GM12878 (cell line): ENCODE measurements around the gene PPM1A. TPM values are rescaled to one million over a fixed set of nuclear protein-coding genes. Genes with fewer than 3 reads are reported as not detected.

ENCODE experiments used
- ATAC-seq: fragments of 200-7000 bp; cut with Tn5 transposase; 3 replicates; pipeline ENCODE4 v1.9.1; 2020; ENCODE audit warnings: mild to moderate bottlenecking, moderate library complexity
- BruUV-seq: library from RNA; stranded (reverse); fragments of 400-500 nt; replicated peaks from 2 replicates; lab custom pipeline; 2021; lab: Mats Ljungman, UMichigan
- CTCF ChIA-PET: fragments of 300-600 bp; sonication (Branson Sonifier 250); formaldehyde crosslinking; extraction: SDS; loops from one replicate; lab custom pipeline; 2021; ENCODE audit warnings: inconsistent platforms; lab: Yijun Ruan, JAX
- POLR2A ChIA-PET: fragments of 350-600 bp; formaldehyde crosslinking; extraction: SDS; loops from one replicate; lab custom pipeline; 2021; ENCODE audit warnings: inconsistent platforms; lab: Charles Lee
- RAD21 ChIA-PET: fragments of 300-600 bp; sonication (Branson Sonifier 250); formaldehyde crosslinking; loops from one replicate; lab custom pipeline; 2023; ENCODE audit warnings: antibody characterized with exemption; ENCODE audit not compliant: unreplicated experiment; lab: Charles Lee
- SMC1A ChIA-PET: fragments of 300-600 bp; sonication (Branson Sonifier 250); formaldehyde crosslinking; loops from one replicate; lab custom pipeline; 2023; ENCODE audit not compliant: unreplicated experiment, uncharacterized antibody; lab: Charles Lee
- DNase-seq: peaks from one replicate; pipeline ENCODE4 v3.0.0-alpha.2; 2011; ENCODE audit warnings: low read depth, low spot score
- FAIRE-seq: peaks from 3 replicates; lab custom pipeline; 2011; peaks lifted over from hg19 to GRCh38; lab: Jason Lieb, UNC
- H2AFZ ChIP-seq: 2 replicates; pipeline ENCODE4 v1.6.0; 2011; ENCODE audit warnings: low read depth, low read length, control low read depth; ENCODE audit not compliant: control insufficient read depth
- H3K27ac ChIP-seq: 2 replicates; pipeline ENCODE4 v1.5.1; 2011; ENCODE audit warnings: control low read depth; ENCODE audit not compliant: control insufficient read depth, insufficient read depth
- H3K27me3 ChIP-seq, 2 experiments: replicated peaks in 1 of 2; 2 replicates each; pipeline versions ENCODE4 v1.6.0 to v1.6.1; 2011; ENCODE audit warnings: low read length in 1 of 2; ENCODE audit not compliant: control insufficient read depth in 2 of 2, insufficient read depth in 2 of 2
- H3K36me3 ChIP-seq, 2 experiments: 2 replicates each; pipeline ENCODE4 v1.5.1; 2011; ENCODE audit warnings: low read length in 1 of 2; ENCODE audit not compliant: control insufficient read depth in 2 of 2, insufficient read depth in 2 of 2
- H3K4me1 ChIP-seq: 2 replicates; pipeline ENCODE4 v1.6.1; 2011; ENCODE audit warnings: mild to moderate bottlenecking, low read length, moderate library complexity, mixed read lengths; ENCODE audit not compliant: control insufficient read depth, insufficient read depth
- H3K4me2 ChIP-seq: 2 replicates; pipeline ENCODE4 v1.6.0; 2011; ENCODE audit warnings: control low read depth; ENCODE audit not compliant: control insufficient read depth, insufficient read depth
- H3K4me3 ChIP-seq: fragments of 200-600 bp; sonication (generic); 2 replicates; pipeline ENCODE4 v1.5.1; 2016
- H3K79me2 ChIP-seq: 2 replicates; pipeline ENCODE4 v1.6.0; 2011; ENCODE audit warnings: low read length; ENCODE audit not compliant: control insufficient read depth, insufficient read depth
- H3K9ac ChIP-seq: 2 replicates; pipeline ENCODE4 v1.8.0; 2011; ENCODE audit warnings: low read length, control low read depth, mixed read lengths; ENCODE audit not compliant: control insufficient read depth, insufficient read depth
- H3K9me3 ChIP-seq: replicated peaks from 3 replicates; pipeline ENCODE4 v1.5.1; 2011; ENCODE audit warnings: mild to moderate bottlenecking, low read length; ENCODE audit not compliant: control insufficient read depth, insufficient read depth
- H4K20me1 ChIP-seq: 2 replicates; pipeline ENCODE4 v1.6.0; 2011; ENCODE audit not compliant: control insufficient read depth, insufficient read depth
- CBX5 ChIP-seq: sonication (generic); IDR thresholded peaks from 2 replicates; pipeline ENCODE4 v1.6.1; 2016; ENCODE audit warnings: low read depth, moderate library complexity, mild to moderate bottlenecking, inconsistent platforms
- CREB1 ChIP-seq: IDR thresholded peaks from 2 replicates; pipeline ENCODE4 v1.6.1; 2012; ENCODE audit warnings: low read depth, mild to moderate bottlenecking, inconsistent platforms
- YY1 ChIP-seq: IDR thresholded peaks from 2 replicates; pipeline ENCODE4 v1.6.1; 2011; ENCODE audit warnings: low read depth, mild to moderate bottlenecking, low read length
- WGBS: methylation state at CpG from one replicate; pipeline ENCODE4 v1.1.6; 2016; ENCODE audit warnings: low lambda C conversion rate; ENCODE audit not compliant: insufficient replicate concordance, insufficient coverage; ENCODE audit errors: missing lambda C conversion rate; 5-methylcytosine and 5-hydroxymethylcytosine counted together
- in situ Hi-C: fragments of 300-500 bp; cut with MboI; formaldehyde crosslinking; loops from 9 replicates; pipeline ENCODE4 v1.14.3; 2018; ENCODE audit warnings: mixed read lengths
- intact Hi-C: fragments of 100-400 bp; cut with micrococcal nuclease; formaldehyde crosslinking; loops from one replicate; pipeline ENCODE4 v1.14.2; 2022; ENCODE audit not compliant: unreplicated experiment
- polyA plus RNA-seq, 11 experiments: library from polyadenylated mRNA; depleted of rRNA in 4 of 11; unstranded in 6 of 11; stranded (reverse) in 5 of 11; fragments of >200 nt; fragmentation: Nextera tagmentation in 4 of 11; fragmentation: Illumina TruSeq in 1 of 11; extraction: Ambion mirVana in 4 of 11; extraction: Trizol in 1 of 11; gene quantifications; 1 replicate in 1 of 11; 2 replicates in 10 of 11; pipeline versions ENCODE4 v1.2.1 to v1.2.3, GENCODE V29; 2011 to 2016; ENCODE audit warnings: inconsistent platforms in 2 of 11, missing spikeins in 2 of 11, low read depth in 1 of 11
- total RNA-seq, 4 experiments: library from RNA; depleted of rRNA in 3 of 4; stranded (reverse); fragments of >200 nt in 3 of 4; fragmentation: Illumina TruSeq in 1 of 4; extraction: Trizol in 1 of 4; gene quantifications; 2 replicates each; pipeline versions ENCODE4 v1.2.1 to v1.2.3, GENCODE V29; 2013 to 2021

PPM1A gene
- total and polyA plus RNA-seq, 10 of the 15 experiments (the other 5 are each of a cell fraction or from before 2014, with no cell fraction given) = 16.8 to 124 (median 47.0) TPM

- H3K9me3 ChIP-seq = no peaks in the 10 kb centered on the region; the same call in none of the 3 replicates
- no peaks in the 10 kb centered on the region for H3K4me1 ChIP-seq
- ATAC-seq (no peak), FAIRE-seq (no peak), DNase-seq (no peak)
- SMC1A ChIA-PET = interaction anchor here (1.5 kb wide), 1 partner anchor 18 kb away, joined by 11 read pairs; the partner anchor contains the start of gene PPM1A
- H3K27ac ChIP-seq = no peak overlapping the region
- RAD21 ChIA-PET = no interaction called here
- H3K9ac ChIP-seq = no peak overlapping the region
- CTCF ChIA-PET = interaction anchor here (1.0 kb wide), 1 partner anchor 18 kb away, joined by 3 read pairs; no protein-coding TSS in a partner anchor
- no peak overlapping the region for H3K4me3 ChIP-seq
- BruUV-seq = no TSS peak
- H4K20me1 ChIP-seq = no peaks in the 10 kb centered on the region
- H3K27me3 ChIP-seq = no peaks in the 10 kb centered on the region
- H3K36me3 ChIP-seq = no peaks in the 10 kb centered on the region
- TF ChIP-seq YY1 = no peak
- H3K79me2 ChIP-seq = no peaks in the 10 kb centered on the region
- H2AFZ ChIP-seq = no peak overlapping the region
- POLR2A ChIA-PET = no interaction called here
- no peak overlapping the region for H3K4me2 ChIP-seq
- in situ Hi-C loops (no loop called here), intact Hi-C loops (no loop called here)
These were observed 19.4 kb upstream of the PPM1A start for GRCh38 chr14:60229614-60230013.

- no peak overlapping the region for H3K4me3 ChIP-seq
- H3K9ac ChIP-seq = no peak overlapping the region
- no peak overlapping the region for H3K27ac ChIP-seq
- H3K79me2 ChIP-seq = no peaks in the 10 kb centered on the region
- H3K9me3 ChIP-seq = no peaks in the 10 kb centered on the region; the same call in none of the 3 replicates
- no peaks in the 10 kb centered on the region for H4K20me1 ChIP-seq
- POLR2A ChIA-PET = no interaction called here
- no peak overlapping the region for H2AFZ ChIP-seq
- BruUV-seq = no TSS peak
- no peak for FAIRE-seq
- WGBS = 44% methylated on average over 1 of the region's 1 CpG
- H3K36me3 ChIP-seq = no peaks in the 10 kb centered on the region
- in situ Hi-C loops = no loop called here
- no peak overlapping the region for H3K4me2 ChIP-seq
- no peak for DNase-seq
- no peaks in the 10 kb centered on the region for H3K4me1 ChIP-seq
- SMC1A ChIA-PET = no interaction called here
- peak; percentile 92 for TF ChIP-seq CBX5
- TF ChIP-seq CREB1 = no peak
- no peaks in the 10 kb centered on the region for H3K27me3 ChIP-seq
- RAD21 ChIA-PET = no interaction called here
- intact Hi-C loops = no loop called here
- CTCF ChIA-PET = interaction anchor here (1.0 kb wide), 1 partner anchor 13 kb away, joined by 5 read pairs; no protein-coding TSS in a partner anchor
- no peak for ATAC-seq
These were observed 16.8 kb upstream of the PPM1A start for GRCh38 chr14:60232185-60232584.
